Activated T-cell treated with anti-CD3 and anti-CD28 coated beads, Interleukin-2, amount 50 U/mL, for 4 hours (primary cell): Measurements from ENCODE around the gene CSNK2B. TPM values are rescaled to one million over a fixed set of nuclear protein-coding genes. Genes with fewer than 3 reads are reported as not detected.

Experiments
- ATAC-seq, 2 donors: fragments of 200-7000 bp; cut with Tn5 transposase; one replicate each; pipeline ENCODE4 v1.10.0; 2021
- DNase-seq: peaks from one replicate; pipeline ENCODE4 v3.0.0-alpha.2; 2020
- H3K27me3 Mint-ChIP-seq: one replicate; pipeline ENCODE4 v1.8.0; 2021; ENCODE audit warnings: low read depth, mixed read lengths
- H3K36me3 Mint-ChIP-seq: one replicate; pipeline ENCODE4 v1.8.0; 2022; ENCODE audit warnings: mixed read lengths; ENCODE audit not compliant: insufficient read depth
- H3K4me1 Mint-ChIP-seq: one replicate; pipeline ENCODE4 v1.8.0; 2021; ENCODE audit warnings: low read depth, mixed read lengths
- H3K4me3 Mint-ChIP-seq: one replicate; pipeline ENCODE4 v1.8.0; 2021; ENCODE audit warnings: mild to moderate bottlenecking, moderate library complexity, mixed read lengths
- H3K9me3 Mint-ChIP-seq: one replicate; pipeline ENCODE4 v1.8.0; 2021; ENCODE audit warnings: mixed read lengths
- total RNA-seq, 3 donors: library from RNA; stranded (reverse); gene quantifications; one replicate each; pipeline ENCODE4 v1.2.1, GENCODE V29; 2021

Gene CSNK2B
- total RNA-seq, result 100 to 1,000 TPM; 301 to 311 (median 307) TPM

DNA sequence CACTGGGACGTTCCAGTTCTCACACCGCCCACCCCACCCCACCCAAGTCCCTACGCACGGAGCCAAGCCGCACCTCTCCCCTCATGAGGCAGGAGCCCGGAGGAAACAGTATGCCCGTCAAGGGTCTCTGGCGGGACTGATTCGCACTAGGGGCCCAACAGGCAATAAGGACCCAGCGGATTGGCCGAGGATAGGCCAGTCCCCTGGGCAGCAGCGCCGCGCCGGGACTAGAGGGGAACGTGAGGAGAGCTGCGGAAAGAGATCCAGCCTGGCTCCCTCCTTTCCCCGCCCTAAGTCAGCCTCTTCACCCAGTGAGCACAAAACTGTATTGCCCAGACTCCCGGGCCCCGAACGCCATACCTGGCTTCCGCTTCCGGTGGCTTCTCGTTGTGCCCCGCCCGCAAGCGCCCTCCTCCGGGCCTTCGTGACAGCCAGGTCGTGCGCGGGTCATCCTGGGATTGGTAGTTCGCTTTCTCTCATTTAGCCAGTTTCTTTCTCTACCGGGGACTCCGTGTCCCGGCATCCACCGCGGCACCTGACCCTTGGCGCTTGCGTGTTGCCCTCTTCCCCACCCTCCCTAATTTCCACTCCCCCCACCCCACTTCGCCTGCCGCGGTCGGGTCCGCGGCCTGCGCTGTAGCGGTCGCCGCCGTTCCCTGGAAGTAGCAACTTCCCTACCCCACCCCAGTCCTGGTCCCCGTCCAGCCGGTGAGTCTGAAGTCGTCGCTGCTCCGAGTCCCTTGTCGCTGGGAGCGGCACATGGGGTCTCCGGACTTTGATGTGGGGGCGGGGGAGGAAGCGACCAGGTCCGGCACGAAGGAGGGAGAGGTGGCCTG, at the start of gene CSNK2B:
Gene CSNK2B, plus strand, starts transcription at position 580 of the 836 bp plus-strand sequence. CDS start 752 bp downstream, outside the sequence.
- DNase-seq (peak; percentile 96), ATAC-seq (peak; percentile 85)
- Mint-ChIP-seq H3K9me3 (no peaks in the 10 kb centered on the region), H3K36me3 (peaks cover 57% of the 10 kb centered on the region), H3K4me1 (peaks cover 53% of the 10 kb centered on the region), H3K4me3 (peak within 1 kb of the TSS; percentile 89), H3K27me3 (no peaks in the 10 kb centered on the region)

DNA sequence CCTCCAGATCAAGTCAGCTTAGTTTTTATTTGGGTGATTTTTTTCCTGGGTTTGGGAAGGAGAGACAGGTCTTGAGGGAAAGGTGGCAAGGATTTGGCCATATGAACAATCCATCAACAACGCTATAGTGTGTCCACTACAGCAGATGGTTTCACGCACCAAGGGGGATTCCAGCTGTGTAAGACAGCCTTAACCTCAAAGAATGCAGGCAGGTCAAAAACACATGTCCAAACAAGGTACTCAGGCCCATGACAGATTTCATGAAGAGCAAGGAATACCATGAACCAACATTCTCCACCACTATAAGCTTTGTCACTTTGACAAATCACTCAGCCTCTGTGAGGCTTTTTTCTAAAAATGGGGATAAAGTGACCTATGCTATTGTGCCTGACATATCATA, 48.9 kb upstream of the CSNK2B start:
- Mint-ChIP-seq H3K4me1 (peaks cover 37% of the 10 kb centered on the region), H3K4me3 (peak overlapping the region; percentile 72), H3K9me3 (no peaks in the 10 kb centered on the region), H3K27me3 (no peaks in the 10 kb centered on the region), H3K36me3 (peaks cover 7% of the 10 kb centered on the region)
- DNase-seq (no peak), ATAC-seq (no peak)

GRCh38 chr6:31619805-31620585, 45.9 kb upstream of the CSNK2B start:
- Mint-ChIP-seq H3K9me3 (no peaks in the 10 kb centered on the region), H3K4me3 (peak overlapping the region; percentile 92), H3K4me1 (peaks cover 41% of the 10 kb centered on the region), H3K36me3 (peaks cover 21% of the 10 kb centered on the region), H3K27me3 (no peaks in the 10 kb centered on the region)
- ATAC-seq (peak; percentile 83), DNase-seq (peak; percentile 97)

DNA sequence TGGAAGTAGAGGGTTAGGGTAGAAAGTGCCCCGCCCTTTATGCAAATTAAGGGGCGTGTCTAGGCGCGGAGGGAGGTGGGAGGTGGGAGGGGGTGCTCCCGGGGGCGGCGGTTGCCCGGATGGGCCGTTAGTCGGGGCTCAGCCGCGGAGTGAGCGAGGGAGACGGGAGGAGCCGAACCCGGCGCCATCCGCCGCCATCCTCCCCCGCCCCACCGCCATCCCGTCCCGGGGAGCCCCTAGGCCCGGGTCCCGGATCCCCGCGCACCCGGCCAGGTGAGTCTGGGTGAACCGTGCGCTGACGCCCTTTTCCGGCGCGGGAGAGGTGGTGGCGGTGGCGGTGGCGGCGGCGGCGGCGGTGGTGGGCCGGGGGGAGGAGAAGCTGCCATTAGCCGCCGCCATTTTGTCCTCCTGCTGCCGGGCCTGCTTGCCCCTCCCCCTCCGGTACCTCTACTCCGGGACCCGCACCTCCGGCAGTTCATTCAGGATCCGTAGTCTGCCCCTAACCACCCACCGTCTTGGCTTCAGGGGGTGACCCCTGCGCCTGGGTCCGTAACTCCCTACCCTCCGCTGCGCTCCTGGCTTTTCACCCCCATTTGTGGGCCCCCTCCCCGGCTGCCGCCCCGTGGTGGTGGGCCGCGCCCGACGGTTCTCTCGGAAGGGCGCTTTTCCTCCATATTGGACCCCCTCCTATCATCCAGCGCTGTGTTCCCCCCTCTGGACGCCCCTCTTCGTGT, 45.1 kb upstream of the CSNK2B start, which contains the start of gene PRRC2A:
Gene PRRC2A, plus strand, starts transcription at position 130 of the 734 bp plus-strand sequence. CDS start 2,075 bp downstream, outside the sequence.
- Mint-ChIP-seq H3K4me1 (peaks cover 34% of the 10 kb centered on the region), H3K4me3 (peak within 1 kb of the TSS; percentile 92), H3K36me3 (peaks cover 28% of the 10 kb centered on the region), H3K9me3 (no peaks in the 10 kb centered on the region), H3K27me3 (no peaks in the 10 kb centered on the region)
- no peak for DNase-seq
- ATAC-seq, result peak; percentile 72

- peak overlapping the region; percentile 92 for H3K4me3 Mint-ChIP-seq
- ATAC-seq (no peak), DNase-seq (no peak)
- H3K9me3 Mint-ChIP-seq, result no peaks in the 10 kb centered on the region
- H3K36me3 Mint-ChIP-seq, result peaks cover 34% of the 10 kb centered on the region
- H3K4me1 Mint-ChIP-seq, result peaks cover 27% of the 10 kb centered on the region
- H3K27me3 Mint-ChIP-seq, result no peaks in the 10 kb centered on the region
Measured at GRCh38 chr6:31621320-31621939, 44.5 kb upstream of the CSNK2B start.

DNA sequence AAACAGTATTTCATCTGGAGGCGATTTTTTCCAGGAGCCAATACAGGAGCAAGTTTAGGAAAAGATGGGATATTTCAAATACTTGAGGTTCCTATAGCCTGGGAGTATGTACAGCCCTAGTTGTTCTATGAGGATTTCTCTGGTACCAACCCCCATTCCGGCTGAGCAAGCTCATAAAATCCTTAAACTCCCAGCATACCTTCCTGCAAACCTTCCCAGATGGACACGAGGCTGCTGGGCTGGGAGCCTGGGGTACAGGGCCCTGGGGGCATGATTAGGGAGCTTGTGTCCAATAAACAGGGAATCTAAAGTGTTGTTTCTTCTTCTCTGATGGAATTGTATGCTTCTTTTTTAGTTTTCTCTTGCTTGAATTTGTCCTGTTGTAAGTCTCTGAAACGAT, 43.9 kb upstream of the CSNK2B start:
- peaks cover 25% of the 10 kb centered on the region for H3K4me1 Mint-ChIP-seq
- peaks cover 36% of the 10 kb centered on the region for H3K36me3 Mint-ChIP-seq
- DNase-seq (no peak), ATAC-seq (no peak)
- H3K27me3 Mint-ChIP-seq, result no peaks in the 10 kb centered on the region
- no peaks in the 10 kb centered on the region for H3K9me3 Mint-ChIP-seq
- H3K4me3 Mint-ChIP-seq, result peak overlapping the region; percentile 92

- Mint-ChIP-seq H3K27me3 (no peaks in the 10 kb centered on the region), H3K36me3 (peaks cover 43% of the 10 kb centered on the region), H3K4me3 (peak overlapping the region; percentile 92), H3K9me3 (no peaks in the 10 kb centered on the region), H3K4me1 (peaks cover 25% of the 10 kb centered on the region)
- no peak for DNase-seq
- ATAC-seq, result no peak
Measured at GRCh38 chr6:31622684-31623091, 43.2 kb upstream of the CSNK2B start.

DNA sequence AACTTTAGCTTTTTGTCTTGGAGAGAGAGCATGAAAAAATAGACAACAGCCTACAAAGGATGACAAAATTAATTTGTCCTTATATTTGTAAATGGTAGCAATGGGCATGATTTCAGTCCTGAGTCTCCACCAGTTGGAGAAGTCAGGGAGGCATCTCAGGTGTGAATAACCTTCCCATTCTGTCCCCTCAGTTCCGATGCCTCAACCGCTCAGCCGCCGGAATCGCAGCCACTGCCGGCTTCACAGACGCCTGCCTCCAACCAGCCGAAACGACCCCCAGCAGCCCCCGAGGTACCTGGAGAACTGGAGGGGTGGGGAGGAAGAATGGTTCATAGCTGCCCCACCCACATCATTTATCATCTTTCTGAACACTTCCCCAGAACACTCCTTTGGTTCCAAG, 41.8 kb upstream of the CSNK2B start:
- Mint-ChIP-seq H3K4me3 (no peak overlapping the region), H3K9me3 (no peaks in the 10 kb centered on the region), H3K4me1 (peaks cover 23% of the 10 kb centered on the region), H3K27me3 (no peaks in the 10 kb centered on the region), H3K36me3 (peaks cover 51% of the 10 kb centered on the region)
- no peak for ATAC-seq
- DNase-seq, result no peak

DNA sequence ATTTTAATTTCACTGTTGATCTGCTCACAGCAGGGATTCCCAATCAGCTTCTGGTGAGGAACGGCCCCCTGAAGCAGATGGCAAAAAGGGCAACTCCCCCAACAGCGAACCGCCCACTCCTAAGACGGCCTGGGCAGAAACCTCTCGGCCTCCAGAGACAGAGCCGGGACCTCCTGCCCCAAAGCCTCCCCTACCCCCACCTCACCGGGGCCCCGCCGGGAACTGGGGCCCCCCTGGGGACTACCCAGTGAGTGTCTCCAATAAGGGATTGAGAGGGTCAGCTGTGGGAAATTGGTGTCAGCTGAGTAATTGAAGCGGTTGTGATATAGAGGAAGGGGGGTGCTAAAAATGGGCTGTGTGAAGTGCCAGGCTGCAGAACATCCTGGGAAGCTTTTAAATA, 38.9 kb upstream of the CSNK2B start:
- no peaks in the 10 kb centered on the region for H3K27me3 Mint-ChIP-seq
- no peak overlapping the region for H3K4me3 Mint-ChIP-seq
- peaks cover 56% of the 10 kb centered on the region for H3K36me3 Mint-ChIP-seq
- DNase-seq (no peak), ATAC-seq (no peak)
- no peaks in the 10 kb centered on the region for H3K9me3 Mint-ChIP-seq
- peaks cover 14% of the 10 kb centered on the region for H3K4me1 Mint-ChIP-seq

DNA sequence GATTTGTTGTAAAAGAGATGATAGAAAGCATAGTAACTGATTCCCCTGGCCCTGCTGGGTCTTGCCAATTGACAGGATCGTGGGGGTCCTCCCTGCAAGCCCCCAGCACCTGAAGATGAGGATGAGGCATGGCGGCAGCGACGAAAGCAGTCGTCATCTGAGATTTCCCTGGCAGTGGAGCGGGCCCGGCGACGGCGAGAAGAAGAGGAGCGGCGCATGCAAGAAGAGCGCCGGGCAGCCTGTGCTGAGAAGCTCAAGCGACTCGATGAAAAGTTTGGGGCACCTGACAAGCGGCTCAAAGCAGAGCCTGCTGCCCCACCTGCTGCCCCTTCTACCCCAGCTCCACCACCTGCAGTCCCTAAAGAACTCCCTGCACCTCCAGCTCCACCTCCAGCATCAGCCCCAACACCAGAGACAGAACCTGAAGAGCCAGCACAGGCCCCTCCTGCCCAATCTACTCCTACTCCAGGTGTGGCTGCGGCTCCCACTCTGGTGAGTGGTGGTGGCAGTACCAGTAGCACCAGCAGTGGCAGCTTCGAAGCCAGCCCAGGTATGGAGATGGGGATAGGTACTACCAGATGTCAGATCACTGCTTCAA, 38.1 kb upstream of the CSNK2B start:
- H3K9me3 Mint-ChIP-seq, result no peaks in the 10 kb centered on the region
- ATAC-seq (no peak), DNase-seq (no peak)
- peaks cover 52% of the 10 kb centered on the region for H3K36me3 Mint-ChIP-seq
- H3K4me1 Mint-ChIP-seq, result peaks cover 6% of the 10 kb centered on the region
- no peak overlapping the region for H3K4me3 Mint-ChIP-seq
- no peaks in the 10 kb centered on the region for H3K27me3 Mint-ChIP-seq

- H3K4me3 Mint-ChIP-seq, result no peak overlapping the region
- H3K4me1 Mint-ChIP-seq, result peaks cover 2% of the 10 kb centered on the region
- H3K36me3 Mint-ChIP-seq, result peaks cover 50% of the 10 kb centered on the region
- H3K9me3 Mint-ChIP-seq, result no peaks in the 10 kb centered on the region
- DNase-seq (no peak), ATAC-seq (no peak)
- H3K27me3 Mint-ChIP-seq, result no peaks in the 10 kb centered on the region
Measured at GRCh38 chr6:31629014-31629413, 36.9 kb upstream of the CSNK2B start.

DNA sequence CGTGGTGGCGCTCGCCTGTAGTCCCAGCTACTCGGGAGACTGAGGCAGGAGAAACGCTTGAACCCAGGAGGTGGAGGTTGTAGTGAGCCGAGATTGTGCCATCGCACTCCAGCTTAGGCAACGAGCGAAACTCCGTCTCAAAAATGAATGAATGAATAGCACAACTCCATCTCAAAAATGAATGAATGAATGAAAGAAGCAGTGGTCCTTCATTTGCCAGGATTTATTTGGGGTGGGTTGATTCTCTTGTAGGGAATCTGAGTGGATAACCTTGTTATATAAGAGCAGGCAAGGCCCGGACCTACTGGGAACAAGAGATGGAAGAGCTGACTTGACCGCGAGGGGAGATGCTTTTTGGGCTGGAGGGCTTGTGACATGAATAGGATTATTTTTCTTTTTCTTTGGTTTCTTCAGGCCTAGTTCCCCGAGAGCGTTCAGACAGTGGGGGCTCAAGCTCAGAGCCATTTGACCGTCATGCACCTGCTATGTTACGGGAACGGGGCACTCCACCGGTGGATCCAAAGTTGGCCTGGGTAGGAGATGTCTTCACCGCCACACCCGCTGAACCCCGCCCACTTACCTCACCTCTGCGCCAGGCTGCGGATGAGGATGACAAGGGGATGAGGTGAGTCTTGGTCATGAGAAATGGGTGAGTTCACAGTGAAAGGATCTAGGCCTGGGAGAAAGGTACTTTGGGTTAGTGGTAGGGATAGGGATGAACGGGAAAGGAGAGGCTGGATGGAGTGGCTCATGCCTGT, 35.5 kb upstream of the CSNK2B start:
- Mint-ChIP-seq H3K4me1 (peaks cover 2% of the 10 kb centered on the region), H3K36me3 (peaks cover 53% of the 10 kb centered on the region), H3K4me3 (no peak overlapping the region), H3K9me3 (no peaks in the 10 kb centered on the region), H3K27me3 (no peaks in the 10 kb centered on the region)
- ATAC-seq, result no peak
- no peak for DNase-seq

DNA sequence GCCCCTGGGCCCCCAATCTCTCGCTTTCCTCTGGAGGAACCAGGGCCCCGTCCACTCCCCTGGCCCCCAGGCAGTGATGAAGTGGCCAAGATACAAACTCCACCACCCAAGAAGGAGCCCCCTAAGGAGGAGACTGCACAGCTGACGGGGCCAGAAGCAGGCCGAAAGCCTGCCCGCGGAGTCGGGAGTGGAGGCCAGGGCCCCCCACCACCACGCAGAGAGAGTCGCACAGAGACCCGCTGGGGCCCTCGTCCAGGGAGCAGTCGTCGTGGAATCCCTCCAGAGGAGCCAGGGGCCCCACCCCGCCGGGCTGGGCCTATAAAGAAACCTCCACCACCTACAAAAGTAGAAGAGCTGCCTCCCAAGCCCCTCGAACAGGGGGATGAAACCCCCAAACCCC, 34.7 kb upstream of the CSNK2B start:
- no peak for DNase-seq
- ATAC-seq, result no peak

More for the DNA sequence above, 34.7 kb upstream of the CSNK2B start:
- Mint-ChIP-seq H3K4me1 (peaks cover 2% of the 10 kb centered on the region), H3K36me3 (peaks cover 52% of the 10 kb centered on the region), H3K4me3 (no peak overlapping the region), H3K9me3 (no peaks in the 10 kb centered on the region), H3K27me3 (no peaks in the 10 kb centered on the region)
